PC-3 (cell line): ENCODE data around the gene SEC22A. TPM values are rescaled to one million over a fixed set of nuclear protein-coding genes. Genes with fewer than 3 reads are reported as not detected.
A peak's percentile ranks its signal among the peaks of the same experiment; 100 is the strongest.

Experiments
- ATAC-seq: fragments of 200-7000 bp; cut with Tn5 transposase; 2 replicates; pipeline ENCODE4 v1.9.1; 2020; ENCODE audit warnings: mild to moderate bottlenecking, moderate library complexity
- BruUV-seq: library from RNA; stranded (reverse); fragments of 400-500 nt; replicated peaks from 2 replicates; lab custom pipeline; 2021; lab: Mats Ljungman, UMichigan
- CTCF ChIA-PET: fragments of 300-600 bp; sonication (Branson Sonifier 250); formaldehyde crosslinking; loops from one replicate; lab custom pipeline; 2022; ENCODE audit warnings: antibody characterized with exemption; lab: Charles Lee
- POLR2A ChIA-PET: fragments of 300-600 bp; sonication (Branson Sonifier 250); formaldehyde crosslinking; loops from one replicate; lab custom pipeline; 2022; ENCODE audit warnings: antibody characterized with exemption; ENCODE audit not compliant: unreplicated experiment; lab: Charles Lee
- DNase-seq: peaks from one replicate; pipeline ENCODE4 v3.0.0-alpha.2; 2015
- H2AFZ ChIP-seq: fragments of 300-600 bp; sonication (generic); 2 replicates; pipeline ENCODE4 v1.6.0; 2016; ENCODE audit warnings: antibody characterized with exemption, low read length
- H3F3A ChIP-seq: fragments of 300-600 bp; sonication (generic); one replicate; pipeline ENCODE4 v1.6.0; 2017; ENCODE audit warnings: antibody characterized with exemption, low read length, control low read depth, mild to moderate bottlenecking; ENCODE audit not compliant: unreplicated experiment
- H3K27ac ChIP-seq: fragments of 300-600 bp; sonication (generic); 2 replicates; pipeline ENCODE4 v1.5.1; 2016; ENCODE audit warnings: mild to moderate bottlenecking, low read length
- H3K27me3 ChIP-seq: fragments of 300-600 bp; sonication (generic); 2 replicates; pipeline ENCODE4 v1.6.1; 2016; ENCODE audit warnings: low read length, mixed read lengths
- H3K36me3 ChIP-seq: fragments of 300-600 bp; sonication (generic); 2 replicates; pipeline ENCODE4 v1.6.1; 2016; ENCODE audit warnings: low read depth, mixed run types, low read length, mixed read lengths
- H3K4me1 ChIP-seq: fragments of 300-600 bp; sonication (generic); 2 replicates; pipeline ENCODE4 v1.5.1; 2016; ENCODE audit warnings: low read length; ENCODE audit not compliant: insufficient read depth
- H3K4me2 ChIP-seq: fragments of 300-600 bp; sonication (generic); 2 replicates; pipeline ENCODE4 v1.6.0; 2016; ENCODE audit warnings: low read length
- H3K4me3 ChIP-seq: fragments of 300-600 bp; sonication (generic); 2 replicates; pipeline ENCODE4 v1.5.1; 2016; ENCODE audit warnings: mild to moderate bottlenecking, low read length, mixed read lengths
- H3K79me2 ChIP-seq: fragments of 300-600 bp; sonication (generic); 2 replicates; pipeline ENCODE4 v1.6.1; 2017; ENCODE audit warnings: low read length, mixed read lengths
- H3K9ac ChIP-seq: fragments of 300-600 bp; sonication (generic); 2 replicates; pipeline ENCODE4 v1.6.0; 2016; ENCODE audit warnings: mild to moderate bottlenecking, low read length
- H3K9me2 ChIP-seq: fragments of 300-600 bp; sonication (generic); replicated peaks from 2 replicates; pipeline ENCODE4 v1.6.1; 2016; ENCODE audit warnings: mixed run types, low read length, mixed read lengths
- H3K9me3 ChIP-seq: fragments of 300-600 bp; sonication (generic); 2 replicates; pipeline ENCODE4 v1.6.1; 2016; ENCODE audit warnings: low read length, mixed read lengths
- H4K20me1 ChIP-seq: fragments of 300-600 bp; sonication (generic); 2 replicates; pipeline ENCODE4 v1.6.1; 2016; ENCODE audit warnings: low read length, mixed read lengths
- CTCF ChIP-seq: fragments of 300-600 bp; sonication (generic); conservative IDR thresholded peaks from 2 replicates; pipeline ENCODE4 v1.5.1; 2017; ENCODE audit warnings: antibody characterized with exemption, low read depth, mild to moderate bottlenecking, low read length
- EZH2 ChIP-seq: fragments of 300-600 bp; sonication (generic); IDR thresholded peaks from one replicate; pipeline ENCODE4 v1.6.1; 2017; ENCODE audit warnings: antibody characterized with exemption, mild to moderate bottlenecking, low read length; ENCODE audit not compliant: unreplicated experiment
- EZH2phosphoT487 ChIP-seq: fragments of 300-600 bp; sonication (generic); IDR thresholded peaks from 2 replicates; pipeline ENCODE4 v1.6.1; 2018; ENCODE audit warnings: mild to moderate bottlenecking, antibody characterized with exemption, low read length, borderline replicate concordance
- intact Hi-C: fragments of 100-400 bp; cut with micrococcal nuclease; formaldehyde crosslinking; loops from 2 replicates; pipeline ENCODE4 v1.9.0; 2023
- total RNA-seq: library from RNA; depleted of rRNA; stranded (reverse); fragments of >200 nt; gene quantifications from 2 replicates; pipeline ENCODE4 v1.2.3, GENCODE V29; 2014

SEC22A gene
- total RNA-seq, 1 experiment from 2014 or later: 37.9 TPM

DNA sequence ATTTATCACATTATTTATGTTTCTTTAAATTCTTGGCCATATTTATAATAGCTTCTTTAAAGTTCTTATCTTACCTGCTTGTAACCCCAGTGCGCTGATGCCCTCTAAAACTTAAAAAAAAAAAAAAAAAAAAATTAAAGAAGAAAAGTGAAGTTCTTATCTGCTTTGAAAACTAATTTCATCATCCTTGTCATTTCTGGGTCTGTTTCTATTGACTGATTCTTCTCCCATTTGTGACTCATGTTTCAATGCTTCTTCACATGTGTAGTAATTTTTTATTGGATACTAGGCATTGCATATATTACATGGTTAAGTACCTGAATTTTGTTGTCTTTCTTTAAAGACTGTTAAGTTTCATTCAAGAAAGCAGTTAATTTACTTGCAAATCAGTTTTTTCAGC is 3.4 kb upstream of the SEC22A start:
- H3K27ac ChIP-seq: no peak overlapping the region
- H3K9me3 ChIP-seq: no peaks in the 10 kb centered on the region
- no peak overlapping the region for H2AFZ ChIP-seq
- BruUV-seq: no TSS peak
- peaks cover 16% of the 10 kb centered on the region for H3K79me2 ChIP-seq
- no peak for DNase-seq
- no peaks in the 10 kb centered on the region for H4K20me1 ChIP-seq
- no peak overlapping the region for H3K9ac ChIP-seq
- POLR2A ChIA-PET: interaction anchor here (0.6 kb wide), 1 partner anchor 72 kb away, joined by 5 read pairs; no protein-coding TSS in a partner anchor
- no peaks in the 10 kb centered on the region for H3F3A ChIP-seq
- no peak for TF ChIP-seq EZH2
- CTCF ChIA-PET: no interaction called here
- no peaks in the 10 kb centered on the region for H3K27me3 ChIP-seq
- no peaks in the 10 kb centered on the region for H3K36me3 ChIP-seq
- no peak overlapping the region for H3K4me2 ChIP-seq
- H3K4me1 ChIP-seq: peaks cover 13% of the 10 kb centered on the region
- no peak for ATAC-seq
- intact Hi-C loops: no loop called here
- H3K9me2 ChIP-seq: no peaks in the 10 kb centered on the region
- no peak overlapping the region for H3K4me3 ChIP-seq

GRCh38 chr3:123201223-123201556 is 553 bp upstream of the SEC22A start:
- ChIA-PET POLR2A (interaction anchor here (0.6 to 1.0 kb wide), 2 partner anchors 41 to 43 kb away, joined by 3 to 4 read pairs; no protein-coding TSS in a partner anchor), CTCF (no interaction called here)
- Histone ChIP-seq H3K27ac (0 out of 2 replicates have a peak overlapping the region, but pooled peaks have one; percentile 6), H3K4me3 (peak overlapping the region; percentile 96), H3K9me3 (no peaks in the 10 kb centered on the region), H3K4me2 (peak overlapping the region; percentile 85), H4K20me1 (no peaks in the 10 kb centered on the region), H2AFZ (peak overlapping the region; percentile 88), H3K4me1 (peaks cover 14% of the 10 kb centered on the region), H3K27me3 (no peaks in the 10 kb centered on the region), H3K79me2 (peaks cover 44% of the 10 kb centered on the region), H3K9ac (peak overlapping the region; percentile 96), H3K9me2 (no peaks in the 10 kb centered on the region), H3F3A (no peaks in the 10 kb centered on the region), H3K36me3 (no peaks in the 10 kb centered on the region)
- TF ChIP-seq CTCF (no peak), EZH2phosphoT487 (no peak), EZH2 (no peak)
- BruUV-seq: TSS peak; percentile 98
- no peak for DNase-seq
- intact Hi-C loops: loop anchor here (5.0 kb wide), 1 partner anchor 134 kb away; the partner anchor contains the start of gene PDIA5
- ATAC-seq: no peak

GRCh38 chr3:123202451-123202850 is 708 bp downstream of the SEC22A start:
- no peaks in the 10 kb centered on the region for H3K27me3 ChIP-seq
- intact Hi-C loops: loop anchor here (5.0 kb wide), 1 partner anchor 135 kb away; the partner anchor contains the start of gene PDIA5
- H3K36me3 ChIP-seq: no peaks in the 10 kb centered on the region
- no peaks in the 10 kb centered on the region for H3K9me2 ChIP-seq
- H2AFZ ChIP-seq: peak overlapping the region; percentile 88
- BruUV-seq: TSS peak; percentile 71
- ChIA-PET POLR2A (no interaction called here), CTCF (interaction anchor here (0.7 kb wide), 1 partner anchor 62 kb away, joined by 3 read pairs; no protein-coding TSS in a partner anchor)
- H3F3A ChIP-seq: no peaks in the 10 kb centered on the region
- peak overlapping the region; percentile 85 for H3K4me2 ChIP-seq
- peak overlapping the region; percentile 96 for H3K4me3 ChIP-seq
- peak overlapping the region; percentile 96 for H3K9ac ChIP-seq
- TF ChIP-seq CTCF (0 out of 2 replicates have a peak, but pooled peaks have one; percentile 13), EZH2 (no peak), EZH2phosphoT487 (no peak)
- H3K4me1 ChIP-seq: peaks cover 14% of the 10 kb centered on the region
- no peaks in the 10 kb centered on the region for H4K20me1 ChIP-seq
- ATAC-seq: no peak
- DNase-seq: peak; percentile 27
- no peak overlapping the region for H3K27ac ChIP-seq
- peaks cover 56% of the 10 kb centered on the region for H3K79me2 ChIP-seq
- H3K9me3 ChIP-seq: no peaks in the 10 kb centered on the region
